Type B pancreatic cell (in vitro differentiated cells): ENCODE data around the gene C10orf105. TPM values are rescaled to one million over a fixed set of nuclear protein-coding genes. Genes with fewer than 3 reads are reported as not detected.

ENCODE experiments used
- DNase-seq: peaks from one replicate; pipeline ENCODE4 v3.0.0; 2021; ENCODE audit warnings: mixed read lengths; ENCODE audit not compliant: unreplicated experiment; ENCODE audit errors: extremely low spot score
- H3K27ac Mint-ChIP-seq: 2 replicates; pipeline ENCODE4 v1.8.0; 2021; ENCODE audit warnings: mild to moderate bottlenecking, mixed read lengths
- H3K27me3 Mint-ChIP-seq: 2 replicates; pipeline ENCODE4 v1.8.0; 2021; ENCODE audit warnings: mixed read lengths
- H3K36me3 Mint-ChIP-seq: 2 replicates; pipeline ENCODE4 v1.8.0; 2021; ENCODE audit warnings: mixed read lengths
- H3K4me1 Mint-ChIP-seq: one replicate; pipeline ENCODE4 v1.8.0; 2021; ENCODE audit warnings: mixed read lengths; ENCODE audit not compliant: unreplicated experiment
- H3K4me3 Mint-ChIP-seq: 2 replicates; pipeline ENCODE4 v1.8.0; 2021; ENCODE audit warnings: mild to moderate bottlenecking, mixed read lengths
- H3K9me3 Mint-ChIP-seq: 2 replicates; pipeline ENCODE4 v1.8.0; 2021; ENCODE audit warnings: mixed read lengths
- CTCF ChIP-seq: fragments of 200-600 bp; sonication (generic); conservative IDR thresholded peaks from 2 replicates; pipeline ENCODE4 v1.5.0; 2021; ENCODE audit warnings: antibody characterized with exemption, mild to moderate bottlenecking
- total RNA-seq: library from RNA; stranded (reverse); gene quantifications from 2 replicates; pipeline ENCODE4 v1.2.1, GENCODE V29; 2021; ENCODE audit warnings: low replicate concordance

C10orf105 gene
- total RNA-seq, 1 donor from 2014 or later, result 0.31 TPM

- Mint-ChIP-seq H3K36me3 (no peaks in the 10 kb centered on the region), H3K27me3 (no peaks in the 10 kb centered on the region), H3K9me3 (no peaks in the 10 kb centered on the region), H3K27ac (no peak overlapping the region), H3K4me1 (peaks cover 6% of the 10 kb centered on the region), H3K4me3 (no peak overlapping the region)
- TF ChIP-seq CTCF, result peak; percentile 88
- no peak for DNase-seq
Observed at GRCh38 chr10:71696628-71697326, 22.8 kb downstream of the C10orf105 start.

- H3K9me3 Mint-ChIP-seq, result no peaks in the 10 kb centered on the region
- peaks cover 6% of the 10 kb centered on the region for H3K4me1 Mint-ChIP-seq
- TF ChIP-seq CTCF, result no peak
- H3K27ac Mint-ChIP-seq, result no peak overlapping the region
- H3K27me3 Mint-ChIP-seq, result no peaks in the 10 kb centered on the region
- DNase-seq, result no peak
- H3K4me3 Mint-ChIP-seq, result no peak overlapping the region
- no peaks in the 10 kb centered on the region for H3K36me3 Mint-ChIP-seq
Observed at GRCh38 chr10:71695502-71696476, 23.8 kb downstream of the C10orf105 start.

GRCh38 chr10:71694567-71694968 lies 25.0 kb downstream of the C10orf105 start:
- no peak for DNase-seq
- no peaks in the 10 kb centered on the region for H3K36me3 Mint-ChIP-seq
- no peak for TF ChIP-seq CTCF
- no peaks in the 10 kb centered on the region for H3K27me3 Mint-ChIP-seq
- H3K4me3 Mint-ChIP-seq, result no peak overlapping the region
- H3K4me1 Mint-ChIP-seq, result peaks cover 6% of the 10 kb centered on the region
- H3K27ac Mint-ChIP-seq, result no peak overlapping the region
- no peaks in the 10 kb centered on the region for H3K9me3 Mint-ChIP-seq

- peaks cover 6% of the 10 kb centered on the region for H3K4me1 Mint-ChIP-seq
- H3K36me3 Mint-ChIP-seq, result no peaks in the 10 kb centered on the region
- no peak for TF ChIP-seq CTCF
- no peaks in the 10 kb centered on the region for H3K27me3 Mint-ChIP-seq
- H3K9me3 Mint-ChIP-seq, result no peaks in the 10 kb centered on the region
- H3K4me3 Mint-ChIP-seq, result no peak overlapping the region
- no peak overlapping the region for H3K27ac Mint-ChIP-seq
- DNase-seq, result no peak
Observed at GRCh38 chr10:71694039-71694501, 25.5 kb downstream of the C10orf105 start.

- Mint-ChIP-seq H3K9me3 (no peaks in the 10 kb centered on the region), H3K4me3 (no peak overlapping the region), H3K36me3 (no peaks in the 10 kb centered on the region), H3K27ac (no peak overlapping the region), H3K27me3 (no peaks in the 10 kb centered on the region), H3K4me1 (peaks cover 6% of the 10 kb centered on the region)
- DNase-seq, result no peak
- no peak for TF ChIP-seq CTCF
Observed at GRCh38 chr10:71693377-71693776, 26.2 kb downstream of the C10orf105 start.
